Tibial nerve (tissue), 4 donors: Measurements from ENCODE around the gene GCLC.

Source experiments
- CTCF ChIP-seq, 5 experiments: fragments of 200-600 bp in 3 of 5; fragments of 450-650 bp in 2 of 5; sonication (generic) in 3 of 5; IDR thresholded peaks; one replicate each; pipeline ENCODE4 v1.5.1; 2016 to 2019; ENCODE audit warnings: antibody characterized with exemption in 5 of 5, mild to moderate bottlenecking in 3 of 5, moderate library complexity in 2 of 5
- EP300 ChIP-seq, 2 donors: sonication (generic); formaldehyde crosslinking; IDR thresholded peaks; one replicate each; pipeline ENCODE4 v1.6.1; 2017; ENCODE audit warnings: antibody characterized with exemption in 2 of 2, mild to moderate bottlenecking in 1 of 2
- POLR2A ChIP-seq, 2 donors: fragments of 450-650 bp; IDR thresholded peaks; one replicate each; pipeline ENCODE4 v1.6.1; 2017; ENCODE audit warnings: antibody characterized with exemption in 2 of 2, mild to moderate bottlenecking in 2 of 2, moderate library complexity in 2 of 2

GRCh38 chr6:53578371-53578770 lies 33.5 kb upstream of the GCLC start:
- TF ChIP-seq EP300 (IDR thresholded peaks at IDR 0.05), result no peak
- no peak for TF ChIP-seq CTCF (IDR thresholded peaks at IDR 0.05)
- no peak for TF ChIP-seq POLR2A (IDR thresholded peaks at IDR 0.05)
